HG02678 (cell line): ENCODE results near the gene TRAM2.

ENCODE experiments used
- ATAC-seq: cut with Tn5 transposase; IDR thresholded peaks from one replicate; pipeline ENCODE4 v1.9.1; 2021; ENCODE audit warnings: mild to moderate bottlenecking, moderate library complexity; ENCODE audit not compliant: unreplicated experiment

Gene TRAM2, protein sequence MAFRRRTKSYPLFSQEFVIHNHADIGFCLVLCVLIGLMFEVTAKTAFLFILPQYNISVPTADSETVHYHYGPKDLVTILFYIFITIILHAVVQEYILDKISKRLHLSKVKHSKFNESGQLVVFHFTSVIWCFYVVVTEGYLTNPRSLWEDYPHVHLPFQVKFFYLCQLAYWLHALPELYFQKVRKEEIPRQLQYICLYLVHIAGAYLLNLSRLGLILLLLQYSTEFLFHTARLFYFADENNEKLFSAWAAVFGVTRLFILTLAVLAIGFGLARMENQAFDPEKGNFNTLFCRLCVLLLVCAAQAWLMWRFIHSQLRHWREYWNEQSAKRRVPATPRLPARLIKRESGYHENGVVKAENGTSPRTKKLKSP

DNA sequence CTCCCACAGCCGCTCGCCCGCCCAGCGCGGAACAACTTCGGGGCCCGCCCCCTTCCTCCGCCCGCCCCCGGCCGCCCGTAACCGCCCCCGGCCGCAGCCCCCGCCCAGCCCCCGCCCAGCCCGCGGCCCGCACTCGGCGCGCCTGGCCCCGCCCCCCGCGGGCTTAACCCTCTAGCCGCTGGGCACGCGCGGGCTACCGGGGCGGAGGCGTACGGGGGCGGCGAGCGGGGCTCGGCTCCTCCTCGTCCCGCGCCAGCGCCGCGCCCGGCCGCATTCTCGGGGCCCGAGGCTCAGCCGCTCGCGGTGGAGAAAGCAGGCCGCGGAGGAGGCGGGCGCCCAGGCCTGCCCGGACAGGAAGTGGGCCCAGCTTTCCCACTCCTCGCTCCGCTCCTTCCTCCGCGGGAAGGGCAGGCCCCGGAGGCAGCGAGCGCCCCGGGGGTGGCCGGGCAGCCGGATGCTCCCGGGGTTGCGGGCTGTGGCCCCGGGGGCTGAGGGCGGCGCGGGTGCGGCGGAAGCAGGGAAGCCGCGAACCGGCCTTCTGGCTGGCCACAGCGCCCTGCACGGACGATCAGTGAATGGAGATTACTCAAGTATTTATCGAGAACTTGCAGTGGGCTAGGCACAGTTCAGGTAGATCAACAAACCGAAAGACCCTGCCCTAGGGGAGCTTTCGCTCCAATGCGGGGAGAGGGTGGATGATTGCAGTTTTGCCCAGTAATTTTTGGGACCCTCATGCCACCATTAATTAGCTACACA is at the start of gene TRAM2:
Gene TRAM2, minus strand, starts transcription at position 39 of the 756 bp plus-strand sequence. CDS start 145 bp downstream, outside the sequence.
- peak; percentile 53 for ATAC-seq

DNA sequence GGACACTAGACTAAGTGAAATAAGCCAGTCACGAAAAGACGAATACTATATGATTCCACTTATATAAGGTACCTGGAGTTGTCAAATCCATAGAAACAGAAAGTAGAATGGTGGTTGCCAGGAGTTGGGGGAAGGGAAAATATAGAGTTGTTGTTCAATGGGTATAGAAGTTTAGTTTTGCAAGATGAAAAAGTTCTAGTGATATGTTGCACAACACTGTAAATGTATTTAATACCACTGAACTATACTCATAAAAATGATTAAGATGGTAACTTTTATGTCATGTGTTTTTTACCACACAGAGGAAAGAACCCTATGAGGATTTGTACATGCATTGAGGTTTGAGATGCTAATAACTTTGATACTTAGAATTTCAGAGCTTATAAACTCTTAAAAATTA is 46.0 kb upstream of the TRAM2 start:
- ATAC-seq, result no peak

DNA sequence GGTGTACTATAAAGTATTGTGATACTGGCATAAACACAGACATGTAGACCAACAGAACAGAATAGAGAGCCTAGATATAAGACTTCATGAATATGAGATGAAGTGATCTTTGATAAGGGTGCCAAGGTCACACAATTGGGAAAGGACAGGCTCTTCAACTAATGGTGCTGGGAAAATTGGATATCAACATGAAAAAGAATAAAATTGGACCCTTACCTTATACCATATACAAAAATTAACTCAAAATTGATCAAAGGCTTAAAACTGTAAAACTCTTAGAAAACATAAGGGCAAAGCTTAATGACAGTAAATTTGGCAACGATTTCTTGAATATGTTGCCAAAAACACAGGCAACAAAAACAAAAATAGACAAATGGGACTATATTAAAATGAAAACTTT is 44.8 kb upstream of the TRAM2 start:
- no peak for ATAC-seq

DNA sequence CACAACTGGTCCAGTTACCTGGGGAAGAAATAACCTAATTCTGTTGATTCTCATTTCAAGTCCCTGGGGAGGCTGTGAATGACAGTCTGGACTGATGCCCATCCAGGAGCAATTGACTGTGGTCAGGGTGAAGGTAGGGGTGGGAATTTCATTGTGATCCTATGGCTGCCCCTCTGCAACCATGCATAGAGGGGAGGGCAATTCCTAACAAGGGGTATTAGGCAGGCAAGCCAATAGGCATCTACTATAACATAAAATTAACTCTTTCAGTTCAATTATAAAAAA is 44.0 kb upstream of the TRAM2 start:
- ATAC-seq, result no peak

DNA sequence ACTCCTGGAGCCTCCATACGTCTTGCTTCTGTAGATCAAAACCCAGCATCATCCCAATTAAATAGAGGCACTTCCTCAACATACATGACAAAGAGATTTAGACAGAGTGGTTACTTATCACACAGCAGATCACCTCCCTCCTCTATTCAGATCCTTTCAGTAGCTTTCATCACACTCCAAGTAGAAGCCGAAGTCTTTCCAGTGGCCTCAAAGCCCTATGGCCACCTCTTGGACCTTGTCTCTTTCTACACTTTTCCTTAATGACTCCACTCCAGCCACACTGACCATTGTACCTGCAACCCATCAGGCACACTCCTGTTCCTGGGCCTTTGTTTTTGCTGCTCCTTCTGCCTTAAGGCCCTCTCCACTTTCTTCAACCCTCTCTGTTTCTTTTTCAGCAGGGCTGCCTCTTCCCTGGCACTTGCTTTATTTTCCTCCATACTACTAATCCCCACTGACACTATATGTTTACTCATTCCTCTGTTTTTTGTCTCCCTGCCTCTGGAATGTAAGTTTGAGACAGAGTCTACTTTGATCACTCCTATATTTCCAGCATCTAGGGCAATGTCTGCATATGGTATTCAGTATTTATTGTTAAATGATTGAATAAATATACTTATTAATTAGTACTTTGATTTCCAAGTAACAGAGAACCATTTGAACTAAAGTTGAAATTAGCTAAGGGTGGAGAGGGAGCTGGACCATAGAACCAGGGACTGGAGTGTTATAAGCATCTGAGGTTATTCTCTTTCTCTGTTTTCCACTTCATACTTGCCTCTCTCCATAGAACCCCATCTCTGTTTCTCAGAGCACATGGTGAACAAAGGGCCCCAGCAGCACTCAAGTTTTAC is 43.4 kb upstream of the TRAM2 start:
- ATAC-seq, result no peak

DNA sequence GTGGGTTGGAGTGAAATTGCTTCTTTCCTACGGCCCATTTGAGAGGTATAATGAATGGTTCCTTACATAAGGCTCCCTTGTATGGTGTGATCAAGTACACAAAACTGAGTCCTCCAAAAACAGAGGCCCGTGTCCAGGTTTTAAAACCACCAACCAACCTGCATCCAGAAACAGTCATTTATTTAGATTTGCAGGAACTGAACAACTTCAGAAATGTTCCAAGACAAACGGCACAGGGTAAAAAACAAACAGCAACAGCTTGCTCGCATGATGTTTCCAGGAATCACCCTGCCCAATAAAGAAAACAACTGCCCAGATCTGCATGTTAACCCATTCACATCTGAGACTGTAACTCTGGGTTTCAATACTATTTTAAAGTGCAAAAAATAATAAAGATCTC is 40.2 kb upstream of the TRAM2 start:
- ATAC-seq, result no peak

DNA sequence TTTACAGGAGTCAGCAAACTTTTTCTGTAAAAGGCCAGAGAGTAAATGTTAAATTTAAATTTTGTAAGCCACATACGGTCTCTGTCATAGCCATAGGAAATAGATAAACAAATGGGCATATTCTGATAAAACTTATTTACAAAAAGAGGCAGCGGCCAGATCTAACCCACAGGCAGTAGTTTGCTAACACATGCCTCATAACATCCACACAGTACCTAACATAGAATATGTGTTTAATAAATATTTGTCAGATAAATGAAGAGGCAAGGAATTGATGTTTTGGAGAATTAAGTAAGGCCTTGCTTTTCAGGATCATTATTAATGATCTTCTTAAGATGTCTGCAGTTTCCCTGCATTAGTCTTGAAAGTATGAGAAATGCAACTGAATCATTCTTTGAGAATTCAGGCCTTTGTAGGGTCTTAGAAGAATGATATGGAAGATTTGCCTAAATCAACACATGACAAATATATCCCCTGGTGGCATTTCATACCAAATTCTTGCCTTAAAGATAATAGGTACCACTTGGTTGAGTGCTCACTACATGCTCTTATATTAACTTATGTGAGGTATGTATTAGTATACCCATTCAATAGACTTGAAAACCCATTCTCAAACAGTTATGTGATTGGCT is 39.3 kb upstream of the TRAM2 start:
- ATAC-seq, result no peak

DNA sequence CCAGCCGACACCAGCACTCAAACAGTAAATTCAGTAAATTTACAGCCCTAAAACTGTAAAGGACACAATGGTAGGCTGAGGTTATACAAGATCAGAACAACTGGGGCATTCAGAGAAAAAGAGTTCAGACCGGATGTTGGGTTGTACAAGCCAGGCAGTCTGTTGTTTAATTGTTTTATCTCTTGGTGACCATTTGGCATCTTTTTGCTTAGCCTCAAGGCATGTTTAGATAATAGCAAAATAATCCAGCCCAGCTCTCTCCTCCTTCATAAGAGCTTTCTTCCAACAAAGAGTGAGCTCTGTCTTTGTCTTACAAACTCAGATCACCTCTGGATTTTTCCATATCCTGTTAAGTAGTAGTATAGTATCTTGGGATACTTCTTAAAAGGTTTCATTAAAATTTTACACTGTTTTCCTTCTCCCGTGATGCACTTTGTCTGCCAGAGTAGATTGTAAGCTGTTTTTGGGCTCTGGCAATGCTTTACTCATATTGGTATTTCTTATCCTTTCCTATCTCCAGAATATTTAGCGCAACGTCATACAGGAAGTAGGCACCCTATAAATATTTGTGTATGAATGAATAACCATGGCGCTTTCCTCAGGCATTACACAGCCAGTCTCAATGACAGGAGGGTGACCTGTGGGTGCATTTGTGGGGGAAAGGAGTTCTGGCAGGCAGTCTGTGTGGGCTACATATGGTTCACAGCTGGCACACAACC is 35.6 kb upstream of the TRAM2 start:
- ATAC-seq, result no peak

DNA sequence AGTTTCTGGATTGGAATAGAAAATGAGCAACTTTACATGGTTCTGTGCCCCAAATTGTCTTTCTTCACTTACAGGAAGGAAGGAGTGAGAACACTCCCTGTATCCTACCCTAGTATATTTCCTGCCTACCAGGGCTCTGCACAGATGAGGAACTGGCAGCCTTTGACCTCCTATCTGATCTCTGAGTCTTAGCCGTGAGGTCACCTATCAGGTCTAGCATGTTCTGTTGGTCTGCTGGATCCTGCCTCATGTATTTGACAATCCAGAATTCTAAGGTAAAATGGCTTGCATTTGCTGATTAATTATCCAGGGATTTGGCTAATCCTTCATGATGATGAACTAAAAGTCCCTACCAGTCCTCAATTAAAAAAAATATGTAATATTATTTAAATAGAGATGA is 35.0 kb upstream of the TRAM2 start:
- ATAC-seq, result no peak

DNA sequence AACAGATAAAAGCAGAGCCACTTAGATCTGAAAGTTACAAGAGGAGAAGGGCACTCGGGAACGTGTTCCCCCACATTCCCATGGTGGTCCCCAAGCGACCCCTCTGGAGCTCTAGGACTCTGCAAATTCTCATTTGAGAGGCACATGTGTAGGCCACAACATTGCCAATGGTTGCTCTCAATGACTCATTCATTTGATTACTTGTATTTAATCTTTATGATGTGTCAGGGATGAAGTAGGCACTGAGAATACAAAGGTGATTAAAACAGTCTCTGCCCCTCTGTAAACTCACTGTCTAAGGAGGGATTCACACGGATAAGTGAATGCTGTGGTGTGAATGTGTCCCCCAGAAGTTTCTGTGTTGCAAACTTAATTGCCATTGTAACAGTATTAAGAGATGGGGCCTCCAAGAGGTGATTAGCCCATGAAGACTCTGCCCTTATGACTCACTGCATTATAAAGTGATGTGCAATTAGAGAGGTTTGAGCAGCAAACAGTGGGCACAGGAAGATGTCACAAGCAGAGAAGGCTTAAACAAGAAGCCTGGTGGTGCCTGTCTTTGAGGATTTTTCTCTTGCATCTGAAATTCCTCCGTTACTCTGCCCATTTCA is 34.0 kb upstream of the TRAM2 start:
- no peak for ATAC-seq

DNA sequence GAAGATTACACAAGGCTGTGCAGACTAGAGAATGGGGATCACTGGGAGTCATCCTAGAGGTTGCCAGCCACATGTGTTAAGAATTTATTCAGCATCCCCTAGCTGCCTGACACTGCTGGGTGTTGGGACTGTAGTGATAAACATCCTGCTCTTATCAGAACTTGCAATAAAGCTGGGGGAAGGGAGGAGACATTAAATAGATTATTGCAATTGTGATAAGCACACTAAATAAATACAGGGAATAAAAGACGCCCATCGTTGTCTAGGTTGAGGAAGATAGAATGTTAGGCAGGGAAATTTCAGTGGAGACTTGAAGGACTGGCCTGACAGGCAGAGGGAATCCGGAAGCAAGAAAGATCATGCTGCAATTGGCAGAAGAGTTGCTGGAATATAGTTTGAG is 33.2 kb upstream of the TRAM2 start:
- ATAC-seq, result no peak

DNA sequence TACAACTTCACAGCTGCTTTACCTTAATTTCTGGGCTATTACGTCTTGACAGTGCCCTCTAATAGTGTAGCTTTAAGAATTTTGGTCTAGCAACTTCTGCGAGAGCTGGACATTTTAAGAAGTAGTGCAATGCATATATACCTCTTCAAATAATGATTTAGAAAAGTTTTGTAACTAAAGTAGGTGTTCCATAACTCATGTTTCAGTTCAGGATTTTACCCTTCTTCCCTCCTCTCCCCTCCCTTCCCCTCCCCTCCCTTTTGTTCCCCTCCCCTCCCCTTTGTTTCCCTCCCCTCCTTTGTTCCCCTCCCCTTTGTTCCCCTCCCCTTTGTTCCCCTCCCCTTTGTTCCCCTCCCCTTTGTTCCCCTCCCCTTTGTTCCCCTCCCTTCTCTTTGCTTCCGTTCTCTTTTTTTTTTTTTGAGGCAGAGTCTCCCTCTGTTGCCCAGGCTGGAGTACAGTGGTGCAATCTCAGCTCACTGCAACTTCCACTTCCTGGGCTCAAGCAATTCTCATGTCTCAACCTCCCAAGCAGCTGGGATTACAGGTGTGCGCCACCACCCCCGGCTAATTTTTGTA is 28.8 kb upstream of the TRAM2 start:
- ATAC-seq, result no peak

DNA sequence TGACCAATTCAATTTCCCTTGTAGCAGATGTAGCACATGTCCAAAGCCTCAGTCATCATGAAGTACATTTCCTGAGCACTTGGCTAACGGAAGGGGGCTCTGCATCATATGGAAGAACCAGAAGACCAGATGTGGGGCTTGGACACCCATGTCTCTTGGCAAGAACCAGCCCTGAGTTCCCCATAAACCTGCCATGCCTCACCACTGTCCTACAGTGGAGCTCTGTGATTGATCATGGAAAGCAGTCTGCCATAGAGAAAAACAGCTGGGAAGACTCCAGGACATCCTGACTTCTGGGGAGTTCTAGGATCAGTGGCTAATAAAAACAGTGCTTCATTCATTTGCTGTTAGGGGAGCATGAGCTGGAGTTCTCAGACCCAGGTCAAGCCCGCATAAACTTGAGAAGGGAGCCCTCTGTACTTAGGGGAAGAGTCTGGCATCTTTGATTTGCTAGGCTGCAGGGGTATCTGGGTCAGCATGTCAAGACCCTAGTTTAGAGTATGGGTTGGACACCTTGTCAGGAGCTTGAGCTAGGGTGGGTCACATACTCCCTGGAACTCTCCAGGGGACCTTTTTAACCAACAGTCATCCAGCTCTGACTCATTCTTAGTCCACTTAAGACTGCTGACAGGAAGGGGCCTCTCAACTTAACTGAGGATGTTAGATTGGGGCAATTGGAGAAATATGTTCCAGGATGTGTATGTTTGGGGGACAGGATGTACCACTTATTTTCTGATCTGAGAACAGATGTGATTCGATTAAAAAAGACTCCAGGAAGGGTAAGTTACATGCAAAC is 26.3 kb upstream of the TRAM2 start:
- ATAC-seq, result no peak

DNA sequence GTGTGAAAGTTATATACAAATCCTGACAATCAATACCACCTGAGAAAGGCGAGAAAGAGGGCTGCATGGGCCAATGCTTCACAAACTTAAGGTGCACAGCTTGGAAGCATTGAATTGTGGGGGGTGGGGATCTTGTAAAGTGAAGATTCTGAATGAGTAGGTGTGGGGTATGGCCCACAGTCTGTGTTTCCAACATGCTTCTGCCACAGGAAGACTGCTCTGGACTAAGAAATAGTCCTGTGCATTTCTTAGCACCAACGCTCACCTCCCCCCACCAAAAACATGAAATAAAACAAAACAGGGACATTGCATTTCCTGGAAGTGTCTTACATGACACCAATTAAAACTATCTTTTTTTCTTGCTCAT is 21.9 kb upstream of the TRAM2 start:
- ATAC-seq, result no peak

DNA sequence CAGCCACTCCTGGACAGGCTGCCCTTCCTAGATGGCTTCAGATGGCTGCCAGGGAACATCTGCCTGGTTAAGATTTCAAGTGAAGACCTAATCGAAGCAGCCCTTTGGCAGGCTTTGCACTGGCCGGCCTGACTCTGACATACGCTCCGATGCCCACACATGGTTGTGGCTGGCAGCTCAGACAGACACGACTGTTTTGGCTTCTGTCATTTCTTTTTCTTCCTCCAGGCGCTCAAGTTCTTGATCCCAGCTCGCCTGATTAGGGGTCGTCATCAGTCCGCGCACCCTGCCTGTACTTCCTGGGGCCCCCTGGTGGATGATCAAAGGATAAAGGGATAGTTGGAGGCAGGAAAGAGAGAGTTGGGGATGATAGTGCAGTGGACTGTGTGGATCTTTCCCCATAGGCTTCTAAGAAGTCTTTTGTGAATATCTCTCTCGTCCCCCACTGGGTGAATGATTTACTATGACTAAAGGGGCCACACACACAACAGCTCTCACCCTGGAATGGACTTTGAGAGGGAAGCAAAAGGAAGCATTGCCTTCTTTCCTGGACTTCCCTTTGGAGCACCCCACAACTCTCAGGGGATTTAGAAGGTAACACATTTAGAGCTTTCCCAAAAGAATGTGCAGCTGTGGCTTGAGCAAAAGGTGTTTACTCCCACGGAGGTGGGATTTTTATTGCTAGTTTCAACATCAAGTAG is 21.4 kb upstream of the TRAM2 start:
- ATAC-seq, result peak; percentile 38

DNA sequence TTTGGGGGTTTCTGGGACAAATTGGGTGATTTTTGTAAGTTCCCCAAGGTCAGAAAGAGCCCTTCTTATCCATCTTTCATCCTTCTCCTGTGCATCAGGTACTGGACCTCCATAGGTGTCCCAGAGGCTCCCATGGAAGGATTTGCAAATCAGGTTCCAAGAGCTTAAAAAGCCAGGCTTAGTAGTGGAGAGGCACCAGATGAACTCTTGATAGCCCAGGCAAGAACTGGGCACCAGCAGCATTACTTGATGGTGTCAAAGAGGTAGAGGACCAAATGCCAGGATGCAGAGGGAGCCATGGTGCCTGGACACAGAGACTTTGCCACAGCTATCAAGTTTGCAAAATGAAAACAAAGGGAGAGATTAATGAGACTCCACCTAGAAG is 20.9 kb upstream of the TRAM2 start:
- ATAC-seq, result no peak

DNA sequence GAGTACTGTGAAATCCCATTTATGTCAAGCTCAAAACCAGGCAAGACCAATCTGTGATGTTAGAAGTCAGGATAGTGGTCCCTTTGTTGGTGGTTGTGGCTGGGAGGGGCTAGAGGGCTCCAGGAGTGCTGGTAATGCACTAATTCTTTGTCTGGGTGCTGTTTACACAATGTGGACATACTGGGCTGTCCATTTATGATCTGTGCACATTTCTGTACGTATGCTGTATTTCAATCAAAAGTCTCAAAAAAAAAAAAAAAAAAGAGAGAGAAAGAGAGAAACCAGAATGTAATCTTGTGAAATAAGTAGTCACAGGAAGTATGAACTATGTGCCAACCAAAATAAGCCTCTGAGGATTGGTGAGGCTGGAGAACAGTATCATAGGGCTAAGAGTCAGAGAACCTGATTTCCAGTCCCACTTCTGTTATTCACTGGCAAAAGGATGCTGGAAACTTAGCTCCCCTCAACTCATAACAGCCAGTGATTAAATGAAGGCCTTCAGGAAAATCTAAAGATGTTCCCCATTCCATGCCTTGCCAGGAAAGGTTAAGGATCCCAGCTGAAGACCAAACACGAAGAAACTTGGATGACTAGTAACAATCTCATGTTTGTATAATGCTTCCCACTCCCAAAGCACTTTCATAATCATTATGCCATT is 19.6 kb upstream of the TRAM2 start:
- no peak for ATAC-seq

DNA sequence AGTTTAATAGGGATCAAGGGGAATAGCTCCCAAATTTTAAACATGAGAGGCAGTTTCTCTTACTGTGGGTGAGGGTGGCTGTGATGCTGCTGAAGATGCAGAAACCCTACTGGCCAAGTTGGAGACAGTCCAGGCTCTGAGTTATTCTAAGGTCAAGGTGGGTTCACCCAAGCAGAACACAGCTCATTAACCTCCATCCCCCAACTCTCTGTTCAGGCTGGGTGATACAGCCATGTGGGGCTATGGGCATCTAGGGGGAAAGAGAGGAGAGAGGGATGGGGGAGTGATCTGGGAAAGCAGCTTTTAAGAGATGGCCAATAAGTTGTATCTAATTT is 18.9 kb upstream of the TRAM2 start:
- ATAC-seq, result peak; percentile 66
